Smooth muscle cell (in vitro differentiated cells): ENCODE data around the gene PRKCI. TPM values are rescaled to one million over a fixed set of nuclear protein-coding genes. Genes with fewer than 3 reads are reported as not detected.

Experiments
- DNase-seq: peaks from one replicate; lab custom pipeline; 2025; ENCODE audit not compliant: unreplicated experiment; lab: John Stamatoyannopoulos, UW
- H2AFZ ChIP-seq: fragments of 200-600 bp; sonication (generic); 2 replicates; pipeline ENCODE4 v1.6.0; 2016; ENCODE audit warnings: antibody characterized with exemption, low read depth, mild to moderate bottlenecking
- H3F3A ChIP-seq: fragments of 200-600 bp; sonication (generic); 2 replicates; pipeline ENCODE4 v1.6.0; 2017; ENCODE audit warnings: antibody characterized with exemption, low read depth
- H3K27ac ChIP-seq: fragments of 200-600 bp; sonication (generic); 2 replicates; pipeline ENCODE4 v1.5.1; 2016; ENCODE audit warnings: low read depth, mild to moderate bottlenecking
- H3K27me3 ChIP-seq: fragments of 200-600 bp; sonication (generic); 2 replicates; pipeline ENCODE4 v1.6.1; 2016; ENCODE audit warnings: low read depth, mild to moderate bottlenecking
- H3K36me3 ChIP-seq: fragments of 200-600 bp; sonication (generic); 2 replicates; pipeline ENCODE4 v1.5.1; 2016; ENCODE audit warnings: low read depth
- H3K4me1 ChIP-seq: fragments of 200-600 bp; sonication (generic); 2 replicates; pipeline ENCODE4 v1.5.1; 2016; ENCODE audit warnings: low read depth
- H3K4me2 ChIP-seq: fragments of 200-600 bp; sonication (generic); 2 replicates; pipeline ENCODE4 v1.6.0; 2016; ENCODE audit warnings: mild to moderate bottlenecking
- H3K4me3 ChIP-seq: fragments of 200-600 bp; sonication (generic); 2 replicates; pipeline ENCODE4 v1.5.1; 2016; ENCODE audit warnings: mild to moderate bottlenecking
- H3K79me2 ChIP-seq: fragments of 200-600 bp; sonication (generic); 2 replicates; pipeline ENCODE4 v1.6.0; 2016; ENCODE audit warnings: low read depth, mild to moderate bottlenecking
- H3K9ac ChIP-seq: fragments of 200-600 bp; sonication (generic); 2 replicates; pipeline ENCODE4 v1.6.0; 2016; ENCODE audit warnings: low read depth
- H3K9me3 ChIP-seq: fragments of 200-600 bp; sonication (generic); replicated peaks from 2 replicates; pipeline ENCODE4 v1.5.1; 2016; ENCODE audit warnings: low read depth
- H4K20me1 ChIP-seq: fragments of 200-600 bp; sonication (generic); 2 replicates; pipeline ENCODE4 v1.6.0; 2016; ENCODE audit warnings: low read depth
- CTCF ChIP-seq: fragments of 200-600 bp; sonication (generic); IDR thresholded peaks from 2 replicates; pipeline ENCODE4 v1.5.1; 2017; ENCODE audit warnings: borderline replicate concordance, mild to moderate bottlenecking, antibody characterized with exemption; ENCODE audit not compliant: insufficient read depth, poor library complexity, severe bottlenecking
- WGBS: methylation state at CpG from one replicate; pipeline ENCODE4 v1.1.7; 2016; ENCODE audit warnings: low lambda C conversion rate; 5-methylcytosine and 5-hydroxymethylcytosine counted together
- polyA plus RNA-seq: library from polyadenylated mRNA; unstranded; fragments of >200 nt; fragmentation: Nextera tagmentation; extraction: Ambion mirVana; gene quantifications from 2 replicates; pipeline ENCODE4 v1.2.1, GENCODE V29; 2016
- total RNA-seq: library from RNA; depleted of rRNA; stranded (reverse); fragments of >200 nt; gene quantifications from 2 replicates; pipeline ENCODE4 v1.2.3, GENCODE V29; 2014

PRKCI gene
- total and polyA plus RNA-seq, 2 experiments from 2014 or later: 20.0 to 62.6 TPM

GRCh38 chr3:170277833-170278580 is 55.8 kb downstream of the PRKCI start:
- Histone ChIP-seq H3K4me1 (no peaks in the 10 kb centered on the region), H3K36me3 (peaks cover 19% of the 10 kb centered on the region), H4K20me1 (no peaks in the 10 kb centered on the region), H3K9ac (no peak overlapping the region), H3K4me2 (no peak overlapping the region), H3K79me2 (no peaks in the 10 kb centered on the region), H2AFZ (no peak overlapping the region), H3K4me3 (no peak overlapping the region), H3F3A (no peaks in the 10 kb centered on the region), H3K9me3 (no peaks in the 10 kb centered on the region), H3K27ac (no peak overlapping the region), H3K27me3 (no peaks in the 10 kb centered on the region)
- 96% methylated on average over 5 of the region's 5 CpGs for WGBS
- no peak for TF ChIP-seq CTCF
- no peak for DNase-seq

- TF ChIP-seq CTCF: no peak
- H3K4me1 ChIP-seq: no peaks in the 10 kb centered on the region
- no peak overlapping the region for H3K4me3 ChIP-seq
- no peak overlapping the region for H3K9ac ChIP-seq
- no peaks in the 10 kb centered on the region for H3K27me3 ChIP-seq
- H3K4me2 ChIP-seq: no peak overlapping the region
- H3F3A ChIP-seq: no peaks in the 10 kb centered on the region
- DNase-seq: no peak
- H4K20me1 ChIP-seq: no peaks in the 10 kb centered on the region
- WGBS: 100% methylated on average over 1 of the region's 1 CpG
- no peak overlapping the region for H2AFZ ChIP-seq
- H3K27ac ChIP-seq: no peak overlapping the region
- H3K79me2 ChIP-seq: no peaks in the 10 kb centered on the region
- peaks cover 17% of the 10 kb centered on the region for H3K36me3 ChIP-seq
- no peaks in the 10 kb centered on the region for H3K9me3 ChIP-seq
Measured at GRCh38 chr3:170278627-170279026, 56.4 kb downstream of the PRKCI start.

- H3F3A ChIP-seq: no peaks in the 10 kb centered on the region
- H3K27me3 ChIP-seq: no peaks in the 10 kb centered on the region
- no peak overlapping the region for H3K27ac ChIP-seq
- H2AFZ ChIP-seq: no peak overlapping the region
- peaks cover 6% of the 10 kb centered on the region for H3K36me3 ChIP-seq
- H3K79me2 ChIP-seq: no peaks in the 10 kb centered on the region
- no peak overlapping the region for H3K9ac ChIP-seq
- H3K9me3 ChIP-seq: no peaks in the 10 kb centered on the region
- no peak overlapping the region for H3K4me3 ChIP-seq
- TF ChIP-seq CTCF: no peak
- WGBS: 98% methylated on average over 2 of the region's 2 CpGs
- H3K4me2 ChIP-seq: no peak overlapping the region
- DNase-seq: no peak
- no peaks in the 10 kb centered on the region for H3K4me1 ChIP-seq
- H4K20me1 ChIP-seq: no peaks in the 10 kb centered on the region
Measured at GRCh38 chr3:170290194-170290593, 68.0 kb downstream of the PRKCI start.

- DNase-seq: no peak
- no peaks in the 10 kb centered on the region for H4K20me1 ChIP-seq
- no peaks in the 10 kb centered on the region for H3K4me1 ChIP-seq
- no peak overlapping the region for H3K4me2 ChIP-seq
- H2AFZ ChIP-seq: no peak overlapping the region
- H3K27ac ChIP-seq: no peak overlapping the region
- H3K36me3 ChIP-seq: peaks cover 14% of the 10 kb centered on the region
- 98% methylated on average over 8 of the region's 8 CpGs for WGBS
- no peaks in the 10 kb centered on the region for H3K27me3 ChIP-seq
- no peaks in the 10 kb centered on the region for H3F3A ChIP-seq
- no peaks in the 10 kb centered on the region for H3K79me2 ChIP-seq
- H3K9me3 ChIP-seq: no peaks in the 10 kb centered on the region
- no peak overlapping the region for H3K4me3 ChIP-seq
- TF ChIP-seq CTCF: no peak
- no peak overlapping the region for H3K9ac ChIP-seq
Measured at GRCh38 chr3:170295586-170295985, 73.4 kb downstream of the PRKCI start.
